KG1 (cell line): ENCODE results near the gene SH3RF1.

ENCODE experiments used
- DNase-seq: peaks from one replicate; lab custom pipeline; 2025; lab: John Stamatoyannopoulos, UW

SH3RF1 gene

GRCh38 chr4:169103966-169104412 lies 166.8 kb downstream of the SH3RF1 start:
- no peak for DNase-seq

GRCh38 chr4:169102026-169102425 lies 168.7 kb downstream of the SH3RF1 start:
- no peak for DNase-seq

- DNase-seq: no peak
Measured at GRCh38 chr4:169100670-169101101, 170.1 kb downstream of the SH3RF1 start.

- no peak for DNase-seq
Measured at GRCh38 chr4:169099771-169100180, 171.0 kb downstream of the SH3RF1 start.

GRCh38 chr4:169098969-169099690 lies 171.6 kb downstream of the SH3RF1 start:
- no peak for DNase-seq

- no peak for DNase-seq
Measured at GRCh38 chr4:169098532-169098931, 172.2 kb downstream of the SH3RF1 start.

GRCh38 chr4:169098054-169098497 lies 172.7 kb downstream of the SH3RF1 start:
- DNase-seq: no peak

- DNase-seq: no peak
Measured at GRCh38 chr4:169096221-169096620, 174.5 kb downstream of the SH3RF1 start.

- DNase-seq: no peak
Measured at GRCh38 chr4:169094656-169095231, 176.0 kb downstream of the SH3RF1 start.

GRCh38 chr4:169092889-169093522 lies 177.8 kb downstream of the SH3RF1 start:
- no peak for DNase-seq

GRCh38 chr4:169090484-169091215 lies 180.1 kb downstream of the SH3RF1 start:
- no peak for DNase-seq

GRCh38 chr4:169089004-169089403 lies 181.8 kb downstream of the SH3RF1 start:
- DNase-seq: no peak

- no peak for DNase-seq
Measured at GRCh38 chr4:169084954-169085353, 185.8 kb downstream of the SH3RF1 start.

- no peak for DNase-seq
Measured at GRCh38 chr4:169080981-169081380, 189.8 kb downstream of the SH3RF1 start.

- no peak for DNase-seq
Measured at GRCh38 chr4:169079942-169080827, 190.6 kb downstream of the SH3RF1 start.

GRCh38 chr4:169074117-169074516 lies 196.6 kb downstream of the SH3RF1 start:
- no peak for DNase-seq

- DNase-seq: no peak
Measured at GRCh38 chr4:169071747-169072146, 199.0 kb downstream of the SH3RF1 start.

GRCh38 chr4:169070895-169071218 lies 199.9 kb downstream of the SH3RF1 start:
- no peak for DNase-seq

- DNase-seq: no peak
Measured at GRCh38 chr4:169070071-169070894, 200.5 kb downstream of the SH3RF1 start.

GRCh38 chr4:169068423-169068822 lies 202.3 kb downstream of the SH3RF1 start:
- no peak for DNase-seq

- no peak for DNase-seq
Measured at GRCh38 chr4:169066934-169067333, 203.8 kb downstream of the SH3RF1 start.
